GM12892 (cell line): Measurements from ENCODE around the gene GIMAP5.

ENCODE experiments used
- POLR2A ChIP-seq: IDR thresholded peaks from 2 replicates; pipeline ENCODE4 v1.6.1; 2011; ENCODE audit warnings: low read depth, low read length, control low read depth
- POLR2AphosphoS5 ChIP-seq: IDR thresholded peaks from 2 replicates; pipeline ENCODE4 v1.6.1; 2011; ENCODE audit warnings: low read depth, low read length, control low read depth

GRCh38 chr7:150766334-150766709, 29.1 kb downstream of the GIMAP5 start:
- TF ChIP-seq POLR2AphosphoS5 (no peak), POLR2A (no peak)
